H1 (cell line): Measurements from ENCODE around the gene ISCA2. TPM values are rescaled to one million over a fixed set of nuclear protein-coding genes. Genes with fewer than 3 reads are reported as not detected.

Source experiments
- CTCF ChIA-PET: fragments of 300-600 bp; sonication (Branson Sonifier 250); formaldehyde crosslinking; loops from one replicate; lab custom pipeline; 2021; ENCODE audit not compliant: partially characterized antibody; lab: Charles Lee
- POLR2A ChIA-PET: fragments of 300-600 bp; sonication (Branson Sonifier 250); formaldehyde crosslinking; loops from one replicate; lab custom pipeline; 2021; ENCODE audit warnings: inconsistent platforms; ENCODE audit not compliant: partially characterized antibody; lab: Charles Lee
- DNase-seq, 2 experiments: peaks; one replicate each; pipeline versions ENCODE4 v3.0.0 to v3.0.0-alpha.2; 2010 to 2022; ENCODE audit warnings: low spot score in 2 of 2, low read depth in 1 of 2, mixed read lengths in 1 of 2
- FAIRE-seq: peaks from 2 replicates; lab custom pipeline; 2011; peaks lifted over from hg19 to GRCh38; lab: Jason Lieb, UNC
- H2AFZ ChIP-seq: 2 replicates; pipeline ENCODE4 v1.8.1; 2012; ENCODE audit warnings: low read length, inconsistent platforms
- H2AK5ac ChIP-seq: 2 replicates; pipeline ENCODE4 v1.6.1; 2013; ENCODE audit warnings: low read depth, low read length
- H2BK120ac ChIP-seq: replicated peaks from 2 replicates; pipeline ENCODE3; 2013; ENCODE audit warnings: low read depth, low read length, inconsistent platforms
- H2BK12ac ChIP-seq: 2 replicates; pipeline ENCODE4 v1.6.1; 2013; ENCODE audit warnings: low read depth, low read length
- H2BK15ac ChIP-seq: 2 replicates; pipeline ENCODE4 v1.6.1; 2013; ENCODE audit warnings: low read length
- H2BK20ac ChIP-seq: 2 replicates; pipeline ENCODE4 v1.6.1; 2013; ENCODE audit warnings: low read length
- H2BK5ac ChIP-seq: 2 replicates; pipeline ENCODE4 v1.6.1; 2013; ENCODE audit warnings: low read depth, low read length
- H3K14ac ChIP-seq: 2 replicates; pipeline ENCODE4 v1.6.1; 2013; ENCODE audit warnings: inconsistent platforms; ENCODE audit not compliant: insufficient read length
- H3K18ac ChIP-seq: 2 replicates; pipeline ENCODE4 v1.6.1; 2013; ENCODE audit warnings: low read length; ENCODE audit errors: extremely low read depth
- H3K23ac ChIP-seq: 2 replicates; pipeline ENCODE4 v1.6.1; 2013; ENCODE audit warnings: inconsistent platforms; ENCODE audit not compliant: insufficient read length
- H3K23me2 ChIP-seq: 2 replicates; pipeline ENCODE4 v1.6.1; 2013; ENCODE audit warnings: low read depth, low read length
- H3K27ac ChIP-seq: 2 replicates; pipeline ENCODE4 v1.6.1; 2011; ENCODE audit warnings: low read depth, low read length, inconsistent platforms
- H3K27me3 ChIP-seq, 4 experiments: replicated peaks in 1 of 4; 1 replicate in 1 of 4; 2 replicates in 3 of 4; pipeline versions ENCODE4 v1.6.1 to v1.8.1; 2011 to 2013; ENCODE audit warnings: low read length in 3 of 4, mild to moderate bottlenecking in 3 of 4, inconsistent platforms in 2 of 4, mixed read lengths in 2 of 4, moderate library complexity in 1 of 4; ENCODE audit not compliant: control insufficient read depth in 3 of 4, insufficient read depth in 3 of 4; ENCODE audit errors: extremely low read depth in 1 of 4
- H3K36me3 ChIP-seq, 4 experiments: 2 replicates each; pipeline versions ENCODE4 v1.6.1 to v1.8.1; 2011 to 2013; ENCODE audit warnings: mild to moderate bottlenecking in 4 of 4, low read length in 3 of 4, moderate library complexity in 2 of 4, control low read depth in 1 of 4, inconsistent platforms in 1 of 4; ENCODE audit not compliant: insufficient read depth in 4 of 4, control insufficient read depth in 2 of 4
- H3K4ac ChIP-seq: replicated peaks from 2 replicates; pipeline ENCODE3; 2013; ENCODE audit warnings: low read length, low read depth, mixed read lengths, inconsistent platforms; ENCODE audit not compliant: insufficient read length
- H3K4me1 ChIP-seq, 4 experiments: replicated peaks in 1 of 4; 1 replicate in 1 of 4; 2 replicates in 3 of 4; pipeline versions ENCODE4 v1.6.1 to v1.8.1; 2011 to 2013; ENCODE audit warnings: low read length in 3 of 4, inconsistent platforms in 2 of 4, mixed read lengths in 1 of 4; ENCODE audit not compliant: insufficient read depth in 4 of 4, control insufficient read depth in 3 of 4
- H3K4me2 ChIP-seq, 2 experiments: 2 replicates each; pipeline versions ENCODE4 v1.6.1 to v1.8.1; 2011 to 2013; ENCODE audit warnings: low read depth in 2 of 2, low read length in 2 of 2, control low read depth in 1 of 2, inconsistent platforms in 1 of 2, mild to moderate bottlenecking in 1 of 2; ENCODE audit not compliant: insufficient read depth in 1 of 2
- H3K4me3 ChIP-seq, 4 experiments: fragments of 200-600, 300-600 bp in 1 of 4; sonication (generic), shearing (Covaris generic), sonication (Bioruptor Twin) in 1 of 4; 2 replicates each; pipeline versions ENCODE4 v1.5.1 to v1.8.1; 2011 to 2016; ENCODE audit warnings: low read length in 4 of 4, low read depth in 3 of 4, control low read depth in 2 of 4, inconsistent platforms in 2 of 4, mild to moderate bottlenecking in 2 of 4, mixed read lengths in 1 of 4, moderate library complexity in 1 of 4; ENCODE audit not compliant: insufficient read depth in 2 of 4; ENCODE audit errors: extremely low read depth in 1 of 4
- H3K56ac ChIP-seq: replicated peaks from 2 replicates; pipeline ENCODE3; 2013; ENCODE audit warnings: low read depth, mild to moderate bottlenecking, mixed read lengths, low read length, inconsistent platforms; ENCODE audit not compliant: insufficient read length
- H3K79me1 ChIP-seq: 2 replicates; pipeline ENCODE4 v1.6.1; 2013; ENCODE audit warnings: low read depth, low read length, control low read depth
- H3K79me2 ChIP-seq, 2 experiments: 2 replicates each; pipeline versions ENCODE4 v1.6.1 to v1.8.1; 2012 to 2013; ENCODE audit warnings: low read length in 2 of 2, mild to moderate bottlenecking in 2 of 2, inconsistent platforms in 1 of 2; ENCODE audit not compliant: insufficient read depth in 2 of 2, control insufficient read depth in 1 of 2
- H3K9ac ChIP-seq, 4 experiments: replicated peaks in 1 of 4; 1 replicate in 1 of 4; 2 replicates in 3 of 4; pipeline versions ENCODE4 v1.6.1 to v1.8.1; 2011 to 2013; ENCODE audit warnings: low read depth in 3 of 4, low read length in 3 of 4, control low read depth in 2 of 4, mild to moderate bottlenecking in 2 of 4, moderate library complexity in 2 of 4, inconsistent platforms in 1 of 4; ENCODE audit errors: extremely low read depth in 1 of 4
- H3K9me3 ChIP-seq, 2 experiments: 2 replicates each; pipeline versions ENCODE4 v1.6.1 to v1.8.1; 2012 to 2013; ENCODE audit warnings: mild to moderate bottlenecking in 2 of 2, moderate library complexity in 2 of 2, control low read depth in 1 of 2, inconsistent platforms in 1 of 2, low read depth in 1 of 2, low read length in 1 of 2, mixed read lengths in 1 of 2; ENCODE audit not compliant: insufficient read depth in 2 of 2
- H4K20me1 ChIP-seq, 2 experiments: replicated peaks in 1 of 2; 2 replicates each; pipeline versions ENCODE3 to v1.8.1; 2011 to 2013; ENCODE audit warnings: inconsistent platforms in 2 of 2, low read length in 2 of 2, mild to moderate bottlenecking in 1 of 2; ENCODE audit not compliant: insufficient read depth in 2 of 2, control insufficient read depth in 1 of 2
- H4K5ac ChIP-seq: 2 replicates; pipeline ENCODE4 v1.6.1; 2013; ENCODE audit warnings: low read length, low read depth, mixed read lengths, inconsistent platforms; ENCODE audit not compliant: insufficient read length
- H4K8ac ChIP-seq: 2 replicates; pipeline ENCODE4 v1.8.0; 2013; ENCODE audit warnings: mild to moderate bottlenecking, moderate library complexity, low read length, inconsistent platforms; ENCODE audit not compliant: insufficient read depth; ENCODE audit errors: extremely low read depth
- H4K91ac ChIP-seq: replicated peaks from 2 replicates; pipeline ENCODE3; 2013; ENCODE audit warnings: low read length, mixed read lengths, inconsistent platforms; ENCODE audit not compliant: insufficient read length
- BRCA1 ChIP-seq: IDR thresholded peaks from 2 replicates; pipeline ENCODE4 v1.6.1; 2012; ENCODE audit warnings: low read depth, low read length, improper control_type of control experiment
- NANOG ChIP-seq: IDR thresholded peaks from 2 replicates; pipeline ENCODE4 v1.6.1; 2011; ENCODE audit warnings: low read length, low read depth, mild to moderate bottlenecking, inconsistent platforms; ENCODE audit not compliant: insufficient read depth, poor library complexity, severe bottlenecking
- polyA plus RNA-seq, 7 experiments: library from polyadenylated mRNA; depleted of rRNA in 3 of 7; stranded (reverse) in 5 of 7; unstranded in 2 of 7; fragments of >200 nt in 5 of 7; fragments of 200-250 nt in 2 of 7; gene quantifications; 1 replicate in 5 of 7; 2 replicates in 1 of 7; 4 replicates in 1 of 7; pipeline versions ENCODE4 v1.2.1 to v1.2.3, GENCODE V29; 2011 to 2013; ENCODE audit warnings: missing spikeins in 2 of 7, mixed read lengths in 2 of 7
- total RNA-seq: library from RNA; stranded (reverse); fragmentation: NEBNext Ultra II Directional; extraction: Animal tissue kit (Norgen Biotek cat#: 25700); gene quantifications from 2 replicates; pipeline ENCODE4 v1.2.1, GENCODE V29; 2021

Gene ISCA2
- total and polyA plus RNA-seq, 2 of the 8 experiments (the other 6 are each of a cell fraction or from before 2014, with no cell fraction given): 43.5 to 78.6 TPM

DNA sequence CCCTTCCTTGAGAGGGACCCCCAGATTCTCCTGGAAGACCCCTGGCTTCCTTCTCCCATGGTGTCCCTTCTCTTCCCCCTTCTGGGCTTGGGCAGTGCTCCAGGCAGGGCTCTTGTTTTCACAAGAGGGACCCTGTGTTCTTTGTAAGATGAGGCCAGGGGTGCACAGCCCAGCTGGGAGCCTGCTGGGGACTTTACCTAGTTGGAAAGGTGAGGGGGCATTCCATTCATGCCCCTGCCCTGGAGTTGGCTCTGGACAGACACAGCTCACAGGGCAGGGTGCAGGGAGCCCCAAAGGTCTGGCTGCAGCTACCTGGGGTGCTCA is 31.2 kb downstream of the ISCA2 start:
- H3K9me3 ChIP-seq: no peaks in the 10 kb centered on the region
- no peak overlapping the region for H3K4me2 ChIP-seq
- POLR2A ChIA-PET: interaction anchor here (2.9 kb wide), 1 partner anchor 32 kb away, joined by 6 read pairs; the partner anchor contains the start of genes ISCA2 and NPC2
- H3K4me3 ChIP-seq: no peak overlapping the region
- H2BK15ac ChIP-seq: no peak overlapping the region
- no peak overlapping the region for H3K9ac ChIP-seq
- H2AK5ac ChIP-seq: no peak overlapping the region
- H4K5ac ChIP-seq: no peak overlapping the region
- no peaks in the 10 kb centered on the region for H3K79me1 ChIP-seq
- H2AFZ ChIP-seq: no peak overlapping the region
- H3K27ac ChIP-seq: no peak overlapping the region
- DNase-seq (no peak), FAIRE-seq (no peak)
- no peak overlapping the region for H3K18ac ChIP-seq
- no peak overlapping the region for H2BK120ac ChIP-seq
- H3K79me2 ChIP-seq: no peaks in the 10 kb centered on the region
- no peak overlapping the region; the same call in 1 of the 2 replicates for H4K8ac ChIP-seq
- no peak overlapping the region for H3K23ac ChIP-seq
- H2BK5ac ChIP-seq: no peak overlapping the region
- H3K14ac ChIP-seq: no peak overlapping the region
- no peak overlapping the region for H3K4ac ChIP-seq
- no peaks in the 10 kb centered on the region for H3K23me2 ChIP-seq
- CTCF ChIA-PET: interaction anchor here (0.6 to 8.3 kb wide), 9 partner anchors 7 to 90 kb away, joined by 3 to 61 read pairs (median 15); no protein-coding TSS in a partner anchor
- H3K36me3 ChIP-seq: no peaks in the 10 kb centered on the region
- H2BK20ac ChIP-seq: no peak overlapping the region
- H3K27me3 ChIP-seq: no peaks in the 10 kb centered on the region
- no peak overlapping the region for H4K91ac ChIP-seq
- peaks cover 0 to 6% (median 3%) of the 10 kb centered on the region in 4 experiments; a peak in 2 of 7 replicates for H3K4me1 ChIP-seq
- H4K20me1 ChIP-seq: no peaks in the 10 kb centered on the region
- H2BK12ac ChIP-seq: no peak overlapping the region
- no peak overlapping the region for H3K56ac ChIP-seq
- no peak for TF ChIP-seq BRCA1
- TF ChIP-seq NANOG: no peak
